ENCODE results near the gene ELP4.

ELP4 gene

GRCh38 chr11:31828217-31828616 is 318.6 kb downstream of the ELP4 start:
- TF ChIP-seq POLR2AphosphoS5 (IDR thresholded peaks at IDR 0.05; ENCODE audit: low read depth, low read length) (no peak), REST (IDR thresholded peaks at IDR 0.05; ENCODE audit: insufficient read depth in 1 of 2, low read depth in 2 of 2, low read length in 2 of 2) (no peak), FOXP2 (optimal IDR thresholded peaks at IDR 0.05; ENCODE audit: borderline replicate concordance, extremely low read depth, extremely low read length, insufficient read depth) (no peak), TAF1 (IDR thresholded peaks at IDR 0.05; ENCODE audit: borderline replicate concordance, insufficient read depth, low read length) (no peak), SIN3A (IDR thresholded peaks at IDR 0.05; ENCODE audit: borderline replicate concordance, insufficient read depth, low read length) (no peak)

- TF ChIP-seq REST (IDR thresholded peaks at IDR 0.05; ENCODE audit: insufficient read depth in 1 of 2, low read depth in 2 of 2, low read length in 2 of 2) (no peak), POLR2AphosphoS5 (IDR thresholded peaks at IDR 0.05; ENCODE audit: low read depth, low read length) (no peak), FOXP2 (optimal IDR thresholded peaks at IDR 0.05; ENCODE audit: borderline replicate concordance, extremely low read depth, extremely low read length, insufficient read depth) (no peak), TAF1 (IDR thresholded peaks at IDR 0.05; ENCODE audit: borderline replicate concordance, insufficient read depth, low read length) (no peak), SIN3A (IDR thresholded peaks at IDR 0.05; ENCODE audit: borderline replicate concordance, insufficient read depth, low read length) (no peak)
Observed at GRCh38 chr11:31830406-31830805, 320.8 kb downstream of the ELP4 start.

GRCh38 chr11:31834237-31834636 is 324.7 kb downstream of the ELP4 start:
- TF ChIP-seq POLR2AphosphoS5 (IDR thresholded peaks at IDR 0.05; ENCODE audit: low read depth, low read length) (no peak), REST (IDR thresholded peaks at IDR 0.05; ENCODE audit: insufficient read depth in 1 of 2, low read depth in 2 of 2, low read length in 2 of 2) (no peak)
